Measurements from ENCODE around the gene EXOC3L4.
"Not testable (repeated sequence)": the region's sequence is repeated elsewhere in the genome, so short reads cannot be mapped to it uniquely, and the experiment has no call there.

Gene EXOC3L4

DNA sequence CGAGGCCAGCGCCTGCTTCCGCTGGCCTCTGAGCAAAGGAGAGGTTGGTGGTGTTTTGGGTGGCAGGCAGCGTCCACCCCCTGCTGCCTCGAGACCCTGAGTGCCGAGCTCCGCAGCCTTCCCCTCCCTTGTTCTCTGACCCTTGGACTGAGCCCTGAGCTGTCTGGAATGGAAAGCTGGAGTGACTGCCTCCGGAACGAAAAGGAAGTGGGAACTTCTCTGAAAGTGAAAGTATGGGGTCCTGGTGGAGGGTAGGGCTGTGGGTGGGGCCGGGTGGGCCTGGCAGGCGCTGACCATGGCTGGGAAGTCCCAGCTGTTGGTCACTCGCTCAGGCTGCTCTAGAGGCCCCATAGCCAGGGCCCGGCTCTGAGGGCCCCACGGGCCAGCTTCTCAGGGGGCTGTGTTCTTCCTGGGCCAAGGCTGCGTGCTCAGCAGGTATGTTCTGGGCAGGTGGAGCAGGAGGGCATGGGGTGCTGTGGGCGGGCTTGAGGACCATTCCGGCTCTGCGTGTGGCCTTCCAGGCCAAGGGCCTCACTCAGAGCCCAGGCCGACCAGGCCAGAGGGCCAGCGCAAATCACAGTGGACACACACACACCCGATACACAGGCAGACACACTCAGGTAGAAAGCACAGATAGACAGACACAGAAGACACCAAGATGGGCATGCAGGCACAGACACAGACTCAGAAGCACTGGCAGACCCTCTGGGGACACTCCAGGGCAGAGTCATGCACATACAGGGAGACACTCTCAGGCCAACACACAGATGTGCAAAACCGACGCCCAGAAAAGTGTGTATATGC, at the start of gene EXOC3L4:
Gene EXOC3L4 (plus strand): TSS at position 320 of the 804 bp plus-strand sequence. CDS start 5,495 bp downstream, outside the sequence.
- no peak for DNase-seq

DNA sequence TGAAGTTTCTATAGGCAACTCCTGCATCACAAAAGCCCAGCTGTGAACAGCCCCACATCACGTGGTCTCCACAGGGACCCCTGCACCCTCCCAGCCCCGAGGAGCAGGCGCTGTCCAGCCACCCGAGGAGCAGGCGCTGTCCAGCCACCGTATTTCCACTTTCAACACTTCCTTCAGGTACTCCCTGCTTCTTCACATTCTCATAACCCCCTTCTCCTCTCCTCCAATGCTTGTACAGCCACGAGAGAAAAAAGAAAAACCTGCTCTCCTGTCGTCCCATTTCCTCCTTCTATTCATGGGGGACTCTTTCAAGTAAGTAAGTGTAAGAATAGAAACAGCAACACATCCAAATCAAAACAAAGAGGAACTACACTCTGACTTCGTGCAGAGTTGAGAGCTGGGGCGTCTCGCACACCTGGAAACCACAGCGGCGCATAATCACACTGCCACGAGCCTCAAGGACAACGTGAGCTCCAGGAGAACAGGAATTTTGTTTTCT, 49.1 kb upstream of the EXOC3L4 start:
- no peak for DNase-seq

DNA sequence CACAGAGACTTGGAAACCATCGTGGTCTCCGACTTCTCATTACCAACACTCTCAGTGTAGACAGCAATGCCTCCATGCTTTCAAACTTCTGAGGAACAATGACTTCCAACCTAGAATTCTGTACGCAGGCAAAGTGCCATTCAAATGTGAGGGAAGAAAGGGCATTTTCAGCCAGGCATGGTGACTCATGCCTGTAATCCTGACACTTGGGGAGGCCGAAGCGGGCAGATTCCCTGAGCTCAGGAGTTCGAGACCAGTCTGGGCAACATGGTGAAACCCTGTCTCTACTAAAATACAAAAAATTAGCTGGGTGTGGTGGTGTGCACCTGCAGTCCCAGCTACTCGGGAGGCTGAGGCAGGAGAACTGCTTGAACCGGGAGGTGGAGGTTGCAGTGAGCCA, 47.1 kb upstream of the EXOC3L4 start:
- DNase-seq = not testable (repeated sequence)

GRCh38 chr14:103050935-103051334, 43.6 kb upstream of the EXOC3L4 start:
- no peak for DNase-seq

DNA sequence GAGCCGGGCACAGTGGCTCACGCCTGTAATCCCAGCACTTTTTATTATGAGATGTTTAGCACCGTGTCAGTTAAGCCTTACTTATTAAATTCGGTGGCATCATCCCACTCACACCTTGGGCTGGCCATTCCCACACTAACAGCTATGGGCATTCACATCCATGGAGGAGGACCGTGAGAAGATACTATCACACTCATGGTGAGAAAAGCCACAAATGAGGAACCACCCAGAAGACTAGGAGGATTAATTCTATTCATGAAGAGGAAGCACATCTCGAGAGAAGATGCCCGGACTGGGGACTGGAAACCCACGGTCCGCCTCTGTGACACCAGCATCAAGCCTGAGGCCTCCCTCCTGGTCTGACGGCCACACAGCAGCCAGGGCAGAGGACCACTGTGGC, 42.1 kb upstream of the EXOC3L4 start:
- no peak for DNase-seq

DNA sequence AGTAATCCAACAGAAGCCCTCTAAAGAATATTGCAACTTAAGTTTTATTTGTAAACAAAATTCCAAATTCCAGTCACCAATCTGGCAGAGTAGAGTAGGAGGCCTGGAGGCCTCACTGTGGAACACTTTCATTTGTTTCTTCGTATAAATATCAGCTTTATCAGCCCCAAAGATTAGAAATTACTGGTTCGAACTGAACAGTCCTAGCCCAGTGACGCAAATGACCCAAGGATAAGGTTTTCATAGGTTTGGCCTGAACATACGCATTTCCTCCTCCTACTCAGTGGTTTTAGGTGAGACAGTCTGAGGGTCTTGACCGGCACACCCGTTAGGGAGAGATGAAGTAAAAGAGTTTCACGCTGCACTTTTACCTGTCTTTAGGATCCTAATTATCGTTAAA, 38.8 kb upstream of the EXOC3L4 start:
- DNase-seq = no peak

DNA sequence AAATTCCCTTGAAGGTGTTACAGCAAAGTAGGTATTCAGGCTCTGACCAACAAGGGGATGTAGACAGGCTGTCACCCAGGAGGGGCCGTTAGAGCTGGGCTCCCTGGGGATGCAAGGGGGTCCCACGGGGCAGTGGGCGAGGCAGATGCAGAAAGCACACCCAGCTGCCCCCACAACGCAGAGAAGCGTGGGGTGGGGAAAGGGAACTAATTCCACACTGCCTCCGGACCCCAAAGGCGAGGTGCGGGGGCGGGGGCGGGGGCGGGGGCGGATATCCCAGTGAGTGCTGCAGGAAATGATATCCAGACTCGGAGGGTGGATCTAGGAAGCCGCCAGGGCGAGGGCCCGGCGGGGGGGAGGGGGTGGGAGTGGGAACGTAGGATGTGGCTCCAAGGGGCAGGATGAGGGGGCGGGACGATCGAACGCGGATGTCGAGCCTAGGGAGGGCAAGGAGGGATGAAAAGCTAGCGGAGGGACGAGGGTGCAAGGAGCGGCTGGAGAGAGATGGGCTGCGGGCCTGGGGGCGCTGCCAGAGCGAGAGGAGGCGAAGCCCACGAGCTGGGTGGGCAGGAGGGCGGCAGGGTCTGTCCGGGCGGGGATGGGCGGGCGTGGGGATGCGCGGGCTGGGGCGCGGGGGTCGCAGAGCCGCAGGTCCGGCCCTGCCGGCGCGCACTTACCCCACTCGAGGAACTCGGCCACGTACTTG, 38.0 kb upstream of the EXOC3L4 start:
- DNase-seq = no peak

DNA sequence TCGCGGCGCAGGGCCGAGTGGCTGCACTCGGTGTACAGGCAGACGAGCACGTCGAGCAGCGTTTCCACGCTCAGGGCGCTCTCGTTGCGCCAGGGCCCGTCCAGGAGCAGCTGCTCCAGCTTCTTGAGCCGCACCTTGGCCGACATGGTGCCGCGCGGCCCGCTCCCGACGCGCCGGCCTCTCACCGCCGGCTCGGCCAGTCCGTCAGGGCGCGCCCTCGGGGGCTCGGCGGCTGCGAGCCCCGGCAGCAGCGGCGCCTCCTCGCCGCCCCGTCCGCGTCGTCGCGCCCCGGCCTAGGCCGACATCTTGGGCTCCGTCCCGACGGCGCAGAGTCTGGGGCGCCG, 37.5 kb upstream of the EXOC3L4 start:
- DNase-seq = no peak

- DNase-seq = peak; percentile 53
Observed at GRCh38 chr14:103057372-103058163, 37.0 kb upstream of the EXOC3L4 start, which contains the start of gene CDC42BPB. Gene CDC42BPB (minus strand): TSS chr14:103057549. CDS start chr14:103057173, 376 bp downstream.

DNA sequence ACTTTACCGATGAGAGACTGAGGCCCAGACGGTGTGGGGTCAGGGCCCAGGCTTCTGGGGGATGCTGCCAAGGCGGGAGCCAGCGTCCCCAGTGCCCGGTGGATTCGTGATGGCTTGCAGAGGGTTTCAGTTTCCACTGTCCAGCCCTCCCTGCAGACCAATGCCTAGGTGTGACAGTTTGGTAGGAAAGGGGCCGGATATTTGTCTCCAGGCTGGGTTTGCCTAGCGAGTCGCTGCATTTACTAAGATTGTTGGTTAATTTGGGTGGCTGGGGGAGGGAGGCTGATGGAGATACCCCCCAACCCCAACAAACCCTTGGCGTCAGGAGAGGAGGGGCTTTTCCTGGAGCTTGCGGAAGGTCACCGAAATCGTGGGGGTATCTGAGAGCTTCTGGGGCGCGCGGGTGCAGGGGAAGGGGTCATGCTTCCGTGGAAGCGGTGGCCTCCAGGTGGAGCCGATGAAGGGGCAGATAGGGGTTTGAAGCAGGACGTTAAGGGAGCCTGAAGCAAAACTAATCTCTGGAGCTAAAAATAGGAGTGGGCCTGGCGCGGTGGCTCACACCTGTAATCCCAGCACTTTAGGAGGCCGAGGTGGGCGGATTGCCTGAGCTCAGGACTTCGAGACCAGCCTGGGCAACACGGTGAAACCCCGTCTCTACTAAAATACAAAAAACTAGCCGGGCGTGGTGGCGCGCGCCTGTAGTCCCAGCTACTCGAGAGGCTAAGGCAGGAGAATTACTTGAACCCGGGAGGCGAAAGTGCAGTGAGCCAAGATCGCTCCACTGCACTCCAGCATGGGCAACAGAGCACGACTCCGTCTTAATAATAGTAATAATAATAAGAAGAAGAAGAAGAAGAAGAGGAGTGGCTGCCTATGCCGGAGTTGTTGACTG, 36.1 kb upstream of the EXOC3L4 start:
- no peak for DNase-seq

DNA sequence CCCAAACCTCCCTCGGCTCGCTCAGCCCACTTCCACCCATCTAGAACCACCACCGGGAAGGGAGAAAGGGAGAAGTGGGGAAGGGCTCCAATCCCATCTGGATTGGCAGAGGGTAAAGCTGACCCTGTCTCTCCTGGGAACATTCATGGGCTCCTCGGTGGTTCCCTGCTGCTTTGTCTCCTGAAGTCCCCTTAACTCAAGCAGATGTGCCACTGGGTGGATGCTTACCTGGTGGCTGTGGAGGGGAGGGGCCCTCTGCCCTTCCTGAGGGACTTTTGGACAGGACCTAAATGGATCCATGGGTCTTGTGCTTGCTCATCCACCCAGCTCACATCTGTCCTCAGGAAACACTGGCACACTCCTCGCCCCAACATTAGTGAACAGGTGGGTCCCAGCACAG, 35.0 kb upstream of the EXOC3L4 start:
- no peak for DNase-seq

GRCh38 chr14:103061482-103061976, 33.0 kb upstream of the EXOC3L4 start:
- DNase-seq = no peak

GRCh38 chr14:103064436-103064835, 30.1 kb upstream of the EXOC3L4 start:
- no peak for DNase-seq

- no peak for DNase-seq
Observed at GRCh38 chr14:103064978-103065377, 29.5 kb upstream of the EXOC3L4 start.

- DNase-seq = no peak
Observed at GRCh38 chr14:103065861-103066260, 28.7 kb upstream of the EXOC3L4 start.

- no peak for DNase-seq
Observed at GRCh38 chr14:103066399-103066798, 28.1 kb upstream of the EXOC3L4 start.

DNA sequence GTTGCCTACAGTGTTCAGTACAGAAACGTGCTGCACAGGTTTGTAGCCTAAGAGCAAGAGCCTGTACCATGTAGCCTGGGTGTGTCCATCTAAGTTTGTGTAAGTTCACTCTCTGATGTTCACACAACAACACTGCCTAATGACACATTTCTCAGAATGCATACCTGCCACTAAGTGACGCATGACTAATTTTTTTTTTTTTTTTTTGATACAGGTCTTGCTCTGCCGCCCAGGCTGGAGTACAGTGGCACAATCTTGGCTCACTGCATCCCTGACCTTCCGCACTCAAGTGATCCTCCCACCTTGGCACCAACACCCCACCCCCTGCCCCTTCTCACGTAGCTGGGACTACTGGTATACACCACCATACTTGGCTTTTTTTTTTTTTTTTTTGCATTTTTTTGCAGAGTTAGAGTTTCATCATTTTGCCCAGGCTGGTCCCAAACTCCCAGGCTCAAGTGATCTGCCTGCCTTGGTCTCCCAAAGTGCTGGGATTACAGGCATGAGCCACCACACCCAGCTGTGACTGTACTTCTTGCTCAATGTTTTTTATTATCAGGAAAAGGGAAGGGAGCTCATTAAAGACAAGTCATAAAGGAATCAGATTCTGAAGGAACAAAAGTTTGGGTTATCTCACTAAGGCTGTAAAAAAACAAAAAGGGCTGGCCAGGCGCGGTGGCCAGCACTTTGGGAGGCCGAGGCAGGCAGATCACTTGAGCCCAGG, 27.1 kb upstream of the EXOC3L4 start:
- DNase-seq = no peak

DNA sequence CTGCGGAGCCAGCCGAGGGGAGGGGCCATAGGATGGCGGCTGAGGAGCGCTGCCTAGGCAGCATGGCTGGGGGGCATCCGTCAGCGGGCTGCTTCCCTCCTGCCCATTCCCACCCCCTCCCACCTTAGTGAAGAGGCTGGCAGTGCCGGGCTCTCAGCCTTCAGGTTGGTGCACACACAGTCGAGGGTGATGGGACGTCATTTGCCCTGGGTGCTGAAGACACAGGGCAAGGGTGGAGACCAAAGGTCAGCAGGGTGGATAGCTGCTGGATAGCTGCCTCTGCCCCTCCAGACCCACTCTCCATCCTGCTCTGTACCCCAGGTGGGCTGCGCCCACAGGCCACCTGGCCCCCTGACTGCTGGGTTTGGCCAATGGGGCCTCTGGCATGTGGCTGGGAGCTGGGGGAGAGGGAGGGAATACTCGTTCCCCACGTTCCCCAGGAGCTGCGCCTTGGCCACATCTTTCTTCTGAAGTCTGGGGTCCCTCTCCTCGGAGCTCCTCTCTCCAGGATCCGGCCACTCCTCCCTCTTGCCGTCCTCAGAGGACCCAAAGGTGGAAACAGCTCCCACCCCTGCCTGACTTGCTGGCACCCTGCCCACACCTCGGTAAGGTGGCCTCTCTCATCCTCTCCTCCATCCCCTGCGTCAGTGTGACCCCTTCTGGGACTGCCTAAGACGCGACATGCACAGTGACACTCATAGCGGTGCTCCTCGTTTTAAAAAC, 26.0 kb upstream of the EXOC3L4 start:
- DNase-seq = no peak

DNA sequence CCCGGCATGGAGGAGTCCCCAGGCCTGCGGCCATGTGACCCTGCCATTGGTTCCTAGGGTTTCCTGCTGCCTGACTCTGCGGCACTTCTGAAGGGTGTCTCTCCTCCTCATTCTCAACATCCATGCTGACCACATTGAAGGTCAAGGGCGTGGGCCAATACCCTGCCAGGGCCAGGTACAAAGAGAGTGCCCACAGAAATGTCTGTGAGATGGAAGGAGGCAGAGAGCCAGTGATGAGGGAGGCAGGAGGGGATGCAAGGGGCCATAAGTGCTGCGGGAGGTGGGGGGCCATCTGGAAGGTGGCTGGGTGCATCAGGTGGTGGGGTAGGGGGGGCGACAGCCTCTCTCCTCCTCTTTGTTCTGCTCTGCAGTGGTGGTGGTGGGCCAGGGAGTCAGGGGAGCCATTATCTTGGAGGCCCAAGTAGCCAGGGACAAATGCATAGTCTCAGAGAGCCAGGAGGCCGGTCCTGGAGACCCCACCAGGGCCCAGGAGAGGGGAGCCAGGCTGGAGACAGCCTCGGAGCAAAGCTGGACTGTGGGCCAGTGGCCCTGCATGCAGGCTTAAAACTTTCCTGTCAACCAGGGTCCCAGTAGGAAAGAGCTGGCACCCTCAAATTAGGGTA, 24.2 kb upstream of the EXOC3L4 start:
- no peak for DNase-seq

GRCh38 chr14:103070971-103071542, 23.5 kb upstream of the EXOC3L4 start:
- DNase-seq = no peak
